ENCODE data around the gene CTSA.
"Not testable (repeated sequence)": the region's sequence is repeated elsewhere in the genome, so short reads cannot be mapped to it uniquely, and the experiment has no call there.

The CTSA gene

DNA sequence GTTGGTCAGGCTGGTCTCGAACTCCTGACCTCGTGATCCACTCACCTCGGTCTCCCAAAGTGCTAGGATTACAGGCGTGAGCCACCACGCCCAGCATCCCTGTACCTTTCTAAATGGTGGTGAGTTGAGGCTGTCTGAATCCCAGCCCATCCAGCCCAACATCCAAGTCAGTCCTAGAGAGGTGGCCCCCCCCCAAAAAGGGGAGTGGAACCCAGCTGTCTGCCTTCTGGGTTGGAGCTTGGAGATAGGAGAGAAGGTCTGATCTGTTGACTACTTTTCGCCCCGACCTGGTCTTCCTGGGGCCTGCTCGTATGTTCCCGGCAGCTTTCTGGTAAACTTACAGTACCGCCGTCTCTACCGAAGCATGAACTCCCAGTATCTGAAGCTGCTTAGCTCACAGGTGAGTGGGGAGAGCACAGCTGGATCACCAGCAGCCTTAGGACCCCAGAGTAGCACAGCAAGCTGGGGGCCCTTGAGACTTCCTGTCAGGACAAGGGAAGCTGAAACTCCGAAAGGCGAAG is 5.6 kb downstream of the CTSA start:
- DNase-seq (ENCODE audit: low read depth, low spot score) = no peak

- DNase-seq (ENCODE audit: low read depth, low spot score) = no peak
Observed at GRCh38 chr20:45897289-45897688, 6.2 kb downstream of the CTSA start.

- no peak for DNase-seq (ENCODE audit: low read depth, low spot score)
Observed at GRCh38 chr20:45897692-45898091, 6.6 kb downstream of the CTSA start.

DNA sequence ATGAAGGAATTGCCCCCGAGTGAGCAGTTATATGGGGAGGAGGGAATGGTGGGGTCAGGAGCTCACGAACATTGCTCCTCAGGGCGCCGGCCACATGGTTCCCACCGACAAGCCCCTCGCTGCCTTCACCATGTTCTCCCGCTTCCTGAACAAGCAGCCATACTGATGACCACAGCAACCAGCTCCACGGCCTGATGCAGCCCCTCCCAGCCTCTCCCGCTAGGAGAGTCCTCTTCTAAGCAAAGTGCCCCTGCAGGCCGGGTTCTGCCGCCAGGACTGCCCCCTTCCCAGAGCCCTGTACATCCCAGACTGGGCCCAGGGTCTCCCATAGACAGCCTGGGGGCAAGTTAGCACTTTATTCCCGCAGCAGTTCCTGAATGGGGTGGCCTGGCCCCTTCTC is 7.2 kb downstream of the CTSA start:
- no peak for DNase-seq (ENCODE audit: low read depth, low spot score)

GRCh38 chr20:45899046-45899835 is 8.1 kb downstream of the CTSA start:
- no peak for DNase-seq (ENCODE audit: low read depth, low spot score)

DNA sequence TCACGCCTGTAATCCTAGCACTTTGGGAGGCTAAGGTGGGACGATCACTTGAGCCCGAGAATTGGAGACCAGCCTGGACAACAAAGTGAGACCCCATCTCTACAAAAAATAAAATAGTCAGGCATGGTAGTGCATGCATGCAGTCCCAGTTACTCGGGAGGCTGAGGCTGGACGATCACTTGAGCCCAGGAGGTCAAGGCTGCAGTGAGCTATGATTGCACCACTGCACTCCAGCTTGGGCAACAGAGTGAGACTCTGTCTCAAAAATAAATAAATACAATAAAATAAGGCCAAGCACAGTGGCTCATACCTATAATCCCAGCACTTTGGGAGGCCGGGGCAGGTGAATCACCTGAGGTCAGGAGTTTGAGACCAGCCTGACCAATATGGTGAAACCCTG is 10.2 kb downstream of the CTSA start:
- not testable (repeated sequence) for DNase-seq (ENCODE audit: low read depth, low spot score)

DNA sequence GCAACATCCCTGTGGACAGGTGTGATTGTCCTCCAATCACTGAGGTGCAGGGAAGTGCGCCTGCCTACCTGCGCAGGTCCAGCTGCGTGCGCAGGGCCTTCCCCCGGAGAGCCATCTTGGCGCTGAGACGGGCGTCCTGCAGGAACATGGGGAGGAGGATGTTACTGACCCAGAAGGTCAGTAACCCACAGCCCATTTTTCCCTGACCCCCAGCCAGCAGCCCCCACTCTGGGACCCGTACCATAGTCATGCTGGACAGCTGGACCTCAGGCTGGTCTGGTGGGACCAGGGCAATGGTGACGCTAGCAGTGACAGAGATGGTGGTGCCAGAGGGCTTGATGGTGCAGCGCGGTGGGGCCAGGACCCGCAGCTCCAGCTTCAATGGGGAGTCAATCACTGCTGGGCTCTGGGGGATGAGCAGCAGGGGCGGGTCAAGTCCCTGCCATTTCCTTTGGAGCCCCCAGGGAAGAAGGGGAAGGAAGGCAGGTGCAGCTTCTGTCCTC is 11.1 kb downstream of the CTSA start:
- no peak for DNase-seq (ENCODE audit: low read depth, low spot score)

GRCh38 chr20:45904583-45905504 is 13.7 kb downstream of the CTSA start:
- DNase-seq (ENCODE audit: low read depth, low spot score) = no peak

DNA sequence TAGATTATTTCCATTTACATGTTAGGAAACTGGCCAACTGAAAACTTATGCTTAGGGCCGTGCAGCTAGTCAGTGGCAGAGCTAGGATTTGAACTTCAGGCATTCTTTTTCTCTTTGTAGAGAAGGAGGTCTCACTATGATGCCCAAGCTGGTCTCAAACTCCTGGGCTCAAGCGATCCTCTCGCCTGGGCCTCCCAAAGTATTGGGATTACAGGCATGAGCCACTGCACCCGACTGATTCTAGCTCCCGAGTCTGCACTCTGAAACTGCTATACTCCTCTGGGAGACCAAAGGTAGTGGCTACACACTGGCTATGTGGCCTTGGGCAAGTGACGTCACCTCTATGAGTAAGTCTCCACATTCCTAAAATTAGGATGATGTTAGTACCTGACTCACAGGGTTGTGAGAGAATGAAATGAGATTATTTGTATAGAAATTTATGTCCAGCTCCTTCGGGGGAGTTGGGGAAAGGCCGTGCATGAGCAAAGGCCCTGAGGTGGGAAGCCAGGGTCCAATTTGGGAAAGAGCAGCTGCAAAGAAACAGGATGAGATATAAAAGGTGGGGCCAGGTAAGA is 14.5 kb downstream of the CTSA start:
- no peak for DNase-seq (ENCODE audit: low read depth, low spot score)

DNA sequence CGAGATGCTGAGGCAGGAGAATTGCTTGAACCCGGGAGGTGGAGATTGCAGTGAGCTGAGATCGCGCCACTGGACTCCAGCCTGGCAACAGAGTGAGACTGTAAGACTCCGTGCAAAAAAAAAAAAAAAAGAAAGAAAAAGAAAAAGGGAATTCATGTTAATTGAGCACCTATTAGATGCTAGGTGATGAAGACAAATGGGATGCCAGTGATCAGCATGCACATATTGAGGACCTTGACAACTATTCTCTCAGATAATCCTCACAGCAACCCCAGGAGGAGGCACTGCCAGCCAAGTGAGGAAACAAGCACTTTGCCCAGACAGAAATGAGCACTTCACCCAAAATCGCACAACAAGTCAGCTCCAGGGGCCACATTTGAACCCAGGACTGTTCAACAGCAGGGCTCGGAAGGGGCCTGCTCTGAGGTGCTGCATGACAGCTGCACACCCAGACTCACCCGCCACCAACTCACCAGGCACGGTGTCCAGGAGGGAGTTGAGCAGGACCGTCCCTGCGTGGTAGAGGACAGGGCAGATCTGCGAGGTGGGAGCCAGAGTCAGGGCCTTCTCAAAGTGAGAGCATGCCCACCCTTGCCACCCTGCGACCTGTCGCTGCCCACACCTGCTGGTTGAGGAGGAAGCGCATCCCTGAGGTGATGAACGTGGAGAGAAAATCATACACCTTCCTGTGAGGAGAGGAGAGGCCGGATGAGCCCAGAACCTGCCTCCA is 16.2 kb downstream of the CTSA start:
- no peak for DNase-seq (ENCODE audit: low read depth, low spot score)

DNA sequence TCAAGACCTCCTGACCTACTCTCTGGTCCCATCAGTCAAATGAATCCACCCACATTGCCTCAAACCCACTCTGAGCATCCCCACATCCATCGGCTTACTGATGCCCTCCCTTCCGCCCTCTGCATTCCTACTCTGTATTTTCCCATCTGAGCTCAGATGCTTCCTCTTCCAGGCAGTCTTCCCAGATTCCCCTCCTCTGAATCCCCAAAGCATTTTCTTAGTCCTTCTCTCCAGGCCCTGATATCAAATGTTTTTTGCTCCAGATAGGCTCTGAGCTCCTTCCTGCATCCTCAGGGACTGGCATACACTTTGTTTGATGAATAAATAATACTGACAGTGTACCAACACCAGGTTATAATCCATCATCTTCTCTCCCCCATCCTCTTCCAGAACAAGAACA is 16.9 kb downstream of the CTSA start:
- no peak for DNase-seq (ENCODE audit: low read depth, low spot score)

DNA sequence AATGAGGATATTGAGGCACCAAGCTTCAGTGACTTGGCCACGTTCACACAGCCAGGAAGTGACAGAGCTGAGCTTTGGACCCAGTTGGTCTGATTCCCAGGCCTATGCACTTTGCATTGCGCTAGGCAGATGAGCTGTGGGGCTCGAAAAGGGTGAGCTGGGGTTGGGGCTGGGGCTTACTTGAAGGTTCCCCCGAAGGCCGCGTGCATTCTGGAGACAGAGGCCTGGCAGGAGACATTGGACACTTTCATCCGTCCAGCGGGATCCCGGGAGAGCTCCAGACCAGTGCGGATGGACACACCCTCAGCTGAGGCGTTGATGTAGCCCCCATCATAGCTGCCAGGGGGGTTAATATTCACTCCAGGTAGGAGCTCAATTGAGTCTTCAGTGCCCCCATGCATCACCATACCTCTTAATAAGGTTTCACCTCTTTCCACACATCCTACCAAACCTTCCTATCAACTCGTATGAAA is 18.2 kb downstream of the CTSA start:
- no peak for DNase-seq (ENCODE audit: low read depth, low spot score)

DNA sequence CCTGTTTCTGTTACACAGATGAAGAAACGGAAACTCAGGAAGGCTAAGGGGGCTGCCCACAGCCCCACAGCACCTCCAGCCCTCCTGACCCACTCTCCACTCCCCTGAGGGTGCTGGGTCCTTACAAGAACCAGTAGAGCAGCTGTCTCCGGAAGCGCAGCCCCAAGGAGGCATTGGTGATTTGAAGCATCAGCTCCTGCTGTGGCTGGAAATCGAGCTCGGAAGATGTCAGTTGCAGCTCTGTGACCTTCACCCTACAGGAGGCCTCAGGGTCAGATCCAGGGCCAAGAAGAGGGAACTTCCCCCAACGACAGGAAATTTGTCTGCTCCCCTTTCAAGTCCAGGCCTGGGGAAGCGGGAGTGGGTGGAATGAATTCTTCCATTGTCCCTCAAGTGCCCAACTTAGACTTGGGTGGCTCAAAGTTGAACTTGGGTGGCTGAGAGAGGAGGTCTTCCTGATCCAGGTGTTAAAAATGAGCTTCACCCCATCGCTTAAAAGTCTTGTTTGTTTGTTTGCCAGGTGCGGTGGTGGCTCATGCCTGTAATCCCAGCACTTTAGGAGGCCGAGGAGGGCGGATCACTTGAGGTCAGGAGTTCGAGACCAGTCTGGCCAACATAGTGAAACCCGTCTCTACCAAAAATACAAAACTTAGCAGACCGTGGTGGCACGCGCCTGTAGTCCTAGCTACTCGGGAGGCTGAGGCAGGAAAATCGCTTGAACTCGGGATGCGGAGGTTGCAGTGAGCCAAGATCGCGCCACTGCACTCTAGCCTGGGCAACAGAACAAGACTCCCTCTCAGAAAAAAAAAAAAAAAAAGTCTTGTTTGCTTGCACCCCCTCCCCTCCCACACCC is 18.9 kb downstream of the CTSA start:
- no peak for DNase-seq (ENCODE audit: low read depth, low spot score)

- DNase-seq (ENCODE audit: low read depth, low spot score) = peak; percentile 79
Observed at GRCh38 chr20:45910670-45911485, 19.7 kb downstream of the CTSA start.

DNA sequence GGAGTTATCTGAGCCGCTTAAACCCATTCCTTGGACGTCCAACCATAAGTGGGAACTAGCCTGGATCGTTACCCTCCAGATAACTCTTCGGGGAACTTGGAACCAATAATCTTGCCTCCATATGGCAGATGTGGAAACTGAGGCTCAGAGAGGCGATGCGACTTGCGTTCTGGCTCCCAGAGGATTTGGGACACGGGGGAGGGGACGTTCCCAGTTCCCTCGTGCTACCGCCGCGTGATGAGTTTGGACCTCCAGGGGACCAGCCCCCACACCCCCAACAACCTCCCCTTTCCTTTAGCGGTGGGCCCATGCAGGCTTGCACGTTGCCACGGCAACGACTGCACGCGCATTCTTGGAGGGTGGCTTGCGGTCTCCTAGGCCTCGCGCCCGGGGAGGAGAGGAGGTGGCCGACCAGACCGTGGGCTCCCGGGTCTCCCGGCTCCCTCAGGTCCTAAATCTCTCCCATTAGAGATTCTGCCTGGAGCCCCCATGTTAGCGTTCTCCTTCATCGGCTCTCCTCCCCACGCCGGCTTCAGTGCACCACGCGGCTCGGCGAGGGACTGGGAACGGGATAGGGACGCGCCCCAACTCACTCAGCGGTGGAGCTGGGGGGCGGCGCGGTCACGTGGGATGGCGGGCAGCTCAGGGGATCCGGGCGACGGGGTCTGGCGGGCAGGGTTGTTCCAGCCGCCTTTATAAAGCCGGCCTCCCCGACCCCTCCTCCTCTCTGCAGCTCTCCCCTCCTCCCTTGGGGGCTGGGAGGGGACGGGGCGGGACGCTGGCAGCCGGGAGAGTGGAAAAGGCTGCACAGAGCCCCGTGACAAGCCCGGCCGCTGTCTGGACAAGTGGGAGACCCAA is 20.6 kb downstream of the CTSA start, which contains the start of gene PLTP:
Gene PLTP (minus strand): TSS at position 670 of the 858 bp plus-strand sequence. CDS start 703 bp downstream, outside the sequence.
- DNase-seq (ENCODE audit: low read depth, low spot score) = no peak

- no peak for DNase-seq (ENCODE audit: low read depth, low spot score)
Observed at GRCh38 chr20:45912344-45912682, 21.2 kb downstream of the CTSA start.

DNA sequence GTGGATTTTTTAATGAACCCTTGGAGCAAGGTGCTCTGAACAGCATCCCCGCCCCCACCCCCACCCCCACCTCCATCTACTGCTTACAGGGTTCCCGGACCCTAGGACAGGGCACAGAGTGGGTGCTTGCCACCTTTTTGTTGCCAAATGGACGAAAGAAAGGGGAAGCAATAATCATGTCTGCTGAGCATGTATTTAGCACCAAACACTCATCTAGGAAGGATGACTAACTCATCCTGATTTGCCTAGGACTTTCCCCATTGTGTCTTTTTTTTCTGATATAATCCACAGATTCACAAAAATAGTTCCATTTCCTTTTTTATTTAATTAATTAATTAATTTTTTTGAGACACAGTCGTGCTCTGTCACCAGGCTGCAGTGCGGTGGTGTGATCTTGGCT is 22.0 kb downstream of the CTSA start:
- no peak for DNase-seq (ENCODE audit: low read depth, low spot score)

DNA sequence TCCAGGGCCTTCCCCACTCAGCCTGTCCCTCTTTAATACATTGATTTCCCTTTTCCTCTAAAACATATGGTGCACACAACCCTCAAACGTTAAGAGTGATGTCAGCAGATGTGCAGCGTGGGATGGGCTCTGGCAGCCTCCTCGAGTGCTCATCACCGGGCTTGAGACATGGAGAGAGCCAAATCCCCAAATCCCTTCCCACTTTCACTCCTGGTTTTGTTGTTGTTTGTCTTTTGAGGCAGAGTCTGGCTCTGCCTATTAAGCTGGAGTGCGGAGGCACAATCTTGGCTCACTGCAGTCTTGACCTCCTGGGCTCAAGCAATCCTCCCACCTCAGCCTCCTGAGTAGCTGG is 26.6 kb downstream of the CTSA start:
- DNase-seq (ENCODE audit: low read depth, low spot score) = no peak

Data from activated CD4-positive, CD25-positive, alpha-beta regulatory T cell treated with anti-CD3 and anti-CD28 coated beads, Interleukin-2, amount 50 U/mL, for 16 hours (primary cell).